HepG2 (cell line): ENCODE measurements around the gene IFNL1. TPM values are rescaled to one million over a fixed set of nuclear protein-coding genes. Genes with fewer than 3 reads are reported as not detected.
A peak's percentile ranks its signal among the peaks of the same experiment; 100 is the strongest.

Source experiments
- ATAC-seq: fragments of 200-7000 bp; cut with Tn5 transposase; 3 replicates; pipeline ENCODE4 v1.9.1; 2020; ENCODE audit warnings: mild to moderate bottlenecking, moderate library complexity
- BruUV-seq: library from RNA; stranded (reverse); fragments of 400-500 nt; replicated peaks from 2 replicates; lab custom pipeline; 2021; lab: Mats Ljungman, UMichigan
- CTCF ChIA-PET: fragments of 300-600 bp; formaldehyde crosslinking; extraction: SDS; loops from one replicate; lab custom pipeline; 2021; ENCODE audit warnings: low total read pairs, inconsistent platforms, low intra/inter-chr PET ratio; lab: Yijun Ruan, JAX
- POLR2A ChIA-PET: fragments of 350-600 bp; sonication (Branson Sonifier 250); formaldehyde crosslinking; loops from one replicate; lab custom pipeline; 2020; ENCODE audit warnings: antibody characterized with exemption, inconsistent platforms; lab: Yijun Ruan, JAX
- DNase-seq: peaks from one replicate; pipeline ENCODE4 v3.0.0-alpha.2; 2015; ENCODE audit warnings: low spot score
- FAIRE-seq: peaks from 3 replicates; lab custom pipeline; 2011; peaks lifted over from hg19 to GRCh38; lab: Jason Lieb, UNC
- H2AFZ ChIP-seq: one replicate; pipeline ENCODE4 v1.6.1; 2011; ENCODE audit warnings: low read length, inconsistent platforms
- H3K27ac ChIP-seq: fragments of 300-600 bp; 3 replicates; pipeline ENCODE4 v1.8.0; 2011; ENCODE audit warnings: mixed run types, mild to moderate bottlenecking, mixed read lengths, low read length, inconsistent platforms; ENCODE audit not compliant: insufficient read depth; ENCODE audit errors: extremely low read length
- H3K27me3 ChIP-seq, 2 experiments: fragments of 200-600 bp in 1 of 2; 2 replicates in 1 of 2; 3 replicates in 1 of 2; pipeline versions ENCODE4 v1.6.0 to v1.8.0; 2011; ENCODE audit warnings: low read length in 2 of 2, mild to moderate bottlenecking in 2 of 2, moderate library complexity in 2 of 2, inconsistent platforms in 1 of 2; ENCODE audit not compliant: insufficient read depth in 2 of 2, control insufficient read depth in 1 of 2
- H3K36me3 ChIP-seq, 2 experiments: fragments of 200-600 bp in 1 of 2; replicated peaks in 1 of 2; 2 replicates in 1 of 2; 3 replicates in 1 of 2; pipeline versions ENCODE4 v1.5.1 to v1.8.0; 2011; ENCODE audit warnings: low read length in 2 of 2, inconsistent platforms in 1 of 2; ENCODE audit not compliant: insufficient read depth in 2 of 2, control insufficient read depth in 1 of 2
- H3K4me1 ChIP-seq: 2 replicates; pipeline ENCODE4 v1.5.1; 2012; ENCODE audit warnings: low read length, inconsistent platforms; ENCODE audit not compliant: insufficient read depth
- H3K4me2 ChIP-seq: 2 replicates; pipeline ENCODE4 v1.6.0; 2011; ENCODE audit warnings: low read depth, low read length, inconsistent platforms
- H3K4me3 ChIP-seq, 3 experiments: fragments of 200-600 bp in 1 of 3; sonication (generic), shearing (Covaris generic) in 1 of 3; replicated peaks in 1 of 3; 2 replicates each; pipeline ENCODE4 v1.5.1; 2011 to 2016; ENCODE audit warnings: low read length in 3 of 3, inconsistent platforms in 2 of 3, low read depth in 2 of 3, mild to moderate bottlenecking in 2 of 3, control low read depth in 1 of 3, mixed read lengths in 1 of 3; ENCODE audit not compliant: insufficient read depth in 1 of 3
- H3K79me2 ChIP-seq: one replicate; pipeline ENCODE4 v1.6.1; 2011; ENCODE audit warnings: low read length, inconsistent platforms; ENCODE audit not compliant: insufficient read depth
- H3K9ac ChIP-seq: 2 replicates; pipeline ENCODE4 v1.6.0; 2011; ENCODE audit warnings: mild to moderate bottlenecking, low read depth, low read length, inconsistent platforms; ENCODE audit not compliant: insufficient read depth
- H3K9me3 ChIP-seq: 2 replicates; pipeline ENCODE4 v1.5.1; 2012; ENCODE audit warnings: mild to moderate bottlenecking, low read length
- H4K20me1 ChIP-seq: 2 replicates; pipeline ENCODE4 v1.6.0; 2011; ENCODE audit warnings: inconsistent platforms, mild to moderate bottlenecking, low read length, moderate library complexity; ENCODE audit not compliant: insufficient read depth
- ARID2 ChIP-seq: sonication (generic); formaldehyde crosslinking; IDR thresholded peaks from 2 replicates; pipeline ENCODE4 v1.8.1; 2022; ENCODE audit warnings: mild to moderate bottlenecking, missing genetic modification reagents, borderline replicate concordance
- CEBPB ChIP-seq: IDR thresholded peaks from 2 replicates; pipeline ENCODE4 v1.6.1; 2011; ENCODE audit warnings: low read depth, low read length, improper control_type of control experiment, borderline replicate concordance
- EP300 ChIP-seq, 3 experiments: sonication (generic) in 1 of 3; formaldehyde crosslinking in 1 of 3; IDR thresholded peaks; 2 replicates each; pipeline versions ENCODE4 v1.5.1 to v1.6.1; 2011 to 2020; ENCODE audit warnings: low read depth in 2 of 3, low read length in 2 of 3, borderline replicate concordance in 1 of 3, improper control_type of control experiment in 1 of 3, mild to moderate bottlenecking in 1 of 3, missing genetic modification reagents in 1 of 3, moderate library complexity in 1 of 3
- THYN1 ChIP-seq: sonication (generic); formaldehyde crosslinking; IDR thresholded peaks from 2 replicates; pipeline ENCODE4 v1.8.1; 2023; ENCODE audit warnings: low read depth, mild to moderate bottlenecking, moderate library complexity, missing genetic modification reagents, borderline replicate concordance
- ZNF205 ChIP-seq: IDR thresholded peaks from 2 replicates; pipeline ENCODE4 v1.6.1; 2018; ENCODE audit warnings: missing biosample characterization, missing genetic modification reagents
- ZNF253 ChIP-seq: sonication (generic); formaldehyde crosslinking; IDR thresholded peaks from 2 replicates; pipeline ENCODE4 v1.8.0; 2022; ENCODE audit warnings: mild to moderate bottlenecking, missing genetic modification reagents, borderline replicate concordance
- ZNF317 ChIP-seq: sonication (generic); formaldehyde crosslinking; IDR thresholded peaks from 2 replicates; pipeline ENCODE4 v1.5.0; 2020; ENCODE audit warnings: mild to moderate bottlenecking, missing genetic modification reagents
- WGBS: methylation state at CpG from one replicate; pipeline ENCODE4 v1.1.6; 2017; ENCODE audit warnings: low lambda C conversion rate; 5-methylcytosine and 5-hydroxymethylcytosine counted together
- in situ Hi-C: cut with HindIII; loops from 2 replicates; pipeline ENCODE4 v1.10.0; 2017; ENCODE audit warnings: low pct_unique_long_range_greater_than_20kb; ENCODE audit not compliant: extremely low pct_ligation_motif_present
- intact Hi-C: fragments of 100-400 bp; cut with micrococcal nuclease; formaldehyde crosslinking; loops from one replicate; pipeline ENCODE4 v1.10.0; 2022; ENCODE audit not compliant: unreplicated experiment
- polyA plus RNA-seq, 8 experiments: library from polyadenylated mRNA; depleted of rRNA in 3 of 8; stranded (reverse) in 7 of 8; unstranded in 1 of 8; fragments of >200 nt; fragmentation: Illumina TruSeq in 4 of 8; extraction: Trizol in 4 of 8; gene quantifications; 2 replicates each; pipeline versions ENCODE4 v1.2.1 to v1.2.3, GENCODE V29; 2011 to 2016; ENCODE audit warnings: low read depth in 4 of 8, missing spikeins in 1 of 8, mixed read lengths in 1 of 8; ENCODE audit not compliant: insufficient read depth in 1 of 8
- total RNA-seq, 5 experiments: library from RNA; depleted of rRNA; stranded (reverse); fragments of >200 nt; fragmentation: Illumina TruSeq; extraction: Trizol; gene quantifications; 2 replicates each; pipeline ENCODE4 v1.2.3, GENCODE V29; 2016; ENCODE audit warnings: low read depth in 1 of 5
- TF ChIP-seq, protein P1 (sequence below): sonication (generic); formaldehyde crosslinking; IDR thresholded peaks from 2 replicates; pipeline ENCODE4 v1.5.0; 2020; ENCODE audit warnings: missing genetic modification reagents
- TF ChIP-seq, protein P2 (sequence below): sonication (generic); formaldehyde crosslinking; IDR thresholded peaks from 2 replicates; pipeline ENCODE4 v1.4.0; 2020; ENCODE audit warnings: low read depth, mild to moderate bottlenecking, missing genetic modification reagents
- TF ChIP-seq, protein P3 (sequence below): IDR thresholded peaks from 2 replicates; pipeline ENCODE4 v1.6.1; 2016
- TF ChIP-seq, protein P4 (sequence below): sonication (generic); formaldehyde crosslinking; IDR thresholded peaks from 2 replicates; pipeline ENCODE4 v1.4.0; 2020; ENCODE audit warnings: missing genetic modification reagents, borderline replicate concordance

IFNL1 gene
- total and polyA plus RNA-seq, 2 of the 13 experiments (the other 11 are each of a cell fraction or from before 2014, with no cell fraction given) = not detected

DNA sequence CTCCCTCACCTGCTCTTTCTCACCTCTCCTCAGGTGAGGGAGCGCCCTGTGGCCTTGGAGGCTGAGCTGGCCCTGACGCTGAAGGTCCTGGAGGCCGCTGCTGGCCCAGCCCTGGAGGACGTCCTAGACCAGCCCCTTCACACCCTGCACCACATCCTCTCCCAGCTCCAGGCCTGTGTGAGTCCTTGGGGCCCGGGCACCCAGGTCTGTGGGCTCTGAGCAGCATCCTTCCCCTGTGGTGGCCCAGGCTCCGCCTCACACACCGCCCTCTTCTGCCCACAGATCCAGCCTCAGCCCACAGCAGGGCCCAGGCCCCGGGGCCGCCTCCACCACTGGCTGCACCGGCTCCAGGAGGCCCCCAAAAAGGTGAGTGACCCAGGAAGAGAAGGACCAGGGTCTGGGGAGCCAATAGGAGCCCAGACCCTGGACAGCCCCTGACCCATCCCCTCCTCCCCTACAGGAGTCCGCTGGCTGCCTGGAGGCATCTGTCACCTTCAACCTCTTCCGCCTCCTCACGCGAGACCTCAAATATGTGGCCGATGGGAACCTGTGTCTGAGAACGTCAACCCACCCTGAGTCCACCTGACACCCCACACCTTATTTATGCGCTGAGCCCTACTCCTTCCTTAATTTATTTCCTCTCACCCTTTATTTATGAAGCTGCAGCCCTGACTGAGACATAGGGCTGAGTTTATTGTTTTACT is 1.9 kb downstream of the IFNL1 start:
- in situ Hi-C loops = no loop called here
- ChIA-PET CTCF (no interaction called here), POLR2A (no interaction called here)
- ATAC-seq (peak; percentile 47), FAIRE-seq (no peak), DNase-seq (no peak)
- H3K27ac ChIP-seq = no peak overlapping the region
- 41% methylated on average over 9 of the region's 17 CpGs for WGBS
- no peak overlapping the region for H2AFZ ChIP-seq
- no peaks in the 10 kb centered on the region for H4K20me1 ChIP-seq
- BruUV-seq = no TSS peak
- H3K4me1 ChIP-seq = peaks cover 3% of the 10 kb centered on the region
- no peak overlapping the region for H3K9ac ChIP-seq
- no peaks in the 10 kb centered on the region for H3K9me3 ChIP-seq
- no peaks in the 10 kb centered on the region for H3K36me3 ChIP-seq
- no peaks in the 10 kb centered on the region for H3K79me2 ChIP-seq
- peaks cover 0 to 10% of the 10 kb centered on the region in 2 experiments; a peak in 2 of 5 replicates for H3K27me3 ChIP-seq
- intact Hi-C loops = no loop called here
- no peak overlapping the region for H3K4me3 ChIP-seq
- no peak overlapping the region for H3K4me2 ChIP-seq
- no peak for TF ChIP-seq ARID2 (CRISPR knock-in tag)
- TF ChIP-seq ZNF205 (CRISPR knock-in tag) = no peak
- TF ChIP-seq ZNF253 (CRISPR knock-in tag) = no peak
- no peak for TF ChIP-seq CEBPB
- TF ChIP-seq, protein P1, sequence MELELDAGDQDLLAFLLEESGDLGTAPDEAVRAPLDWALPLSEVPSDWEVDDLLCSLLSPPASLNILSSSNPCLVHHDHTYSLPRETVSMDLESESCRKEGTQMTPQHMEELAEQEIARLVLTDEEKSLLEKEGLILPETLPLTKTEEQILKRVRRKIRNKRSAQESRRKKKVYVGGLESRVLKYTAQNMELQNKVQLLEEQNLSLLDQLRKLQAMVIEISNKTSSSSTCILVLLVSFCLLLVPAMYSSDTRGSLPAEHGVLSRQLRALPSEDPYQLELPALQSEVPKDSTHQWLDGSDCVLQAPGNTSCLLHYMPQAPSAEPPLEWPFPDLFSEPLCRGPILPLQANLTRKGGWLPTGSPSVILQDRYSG (CRISPR knock-in tag) = no peak
- TF ChIP-seq, protein P2, sequence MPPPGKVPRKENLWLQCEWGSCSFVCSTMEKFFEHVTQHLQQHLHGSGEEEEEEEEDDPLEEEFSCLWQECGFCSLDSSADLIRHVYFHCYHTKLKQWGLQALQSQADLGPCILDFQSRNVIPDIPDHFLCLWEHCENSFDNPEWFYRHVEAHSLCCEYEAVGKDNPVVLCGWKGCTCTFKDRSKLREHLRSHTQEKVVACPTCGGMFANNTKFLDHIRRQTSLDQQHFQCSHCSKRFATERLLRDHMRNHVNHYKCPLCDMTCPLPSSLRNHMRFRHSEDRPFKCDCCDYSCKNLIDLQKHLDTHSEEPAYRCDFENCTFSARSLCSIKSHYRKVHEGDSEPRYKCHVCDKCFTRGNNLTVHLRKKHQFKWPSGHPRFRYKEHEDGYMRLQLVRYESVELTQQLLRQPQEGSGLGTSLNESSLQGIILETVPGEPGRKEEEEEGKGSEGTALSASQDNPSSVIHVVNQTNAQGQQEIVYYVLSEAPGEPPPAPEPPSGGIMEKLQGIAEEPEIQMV (CRISPR knock-in tag) = no peak
- TF ChIP-seq ZNF317 (CRISPR knock-in tag) = no peak
- TF ChIP-seq, protein P3, sequence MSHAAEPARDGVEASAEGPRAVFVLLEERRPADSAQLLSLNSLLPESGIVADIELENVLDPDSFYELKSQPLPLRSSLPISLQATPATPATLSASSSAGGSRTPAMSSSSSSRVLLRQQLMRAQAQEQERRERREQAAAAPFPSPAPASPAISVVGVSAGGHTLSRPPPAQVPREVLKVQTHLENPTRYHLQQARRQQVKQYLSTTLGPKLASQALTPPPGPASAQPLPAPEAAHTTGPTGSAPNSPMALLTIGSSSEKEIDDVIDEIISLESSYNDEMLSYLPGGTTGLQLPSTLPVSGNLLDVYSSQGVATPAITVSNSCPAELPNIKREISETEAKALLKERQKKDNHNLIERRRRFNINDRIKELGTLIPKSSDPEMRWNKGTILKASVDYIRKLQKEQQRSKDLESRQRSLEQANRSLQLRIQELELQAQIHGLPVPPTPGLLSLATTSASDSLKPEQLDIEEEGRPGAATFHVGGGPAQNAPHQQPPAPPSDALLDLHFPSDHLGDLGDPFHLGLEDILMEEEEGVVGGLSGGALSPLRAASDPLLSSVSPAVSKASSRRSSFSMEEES = no peak
- no peak for TF ChIP-seq THYN1 (CRISPR knock-in tag)
- no peak for TF ChIP-seq EP300 (IDR thresholded peaks at IDR 0.05; ENCODE audit: low read depth in 2 of 2, low read length in 2 of 2)
- TF ChIP-seq EP300 (CRISPR knock-in tag; IDR thresholded peaks at IDR 0.05; ENCODE audit: borderline replicate concordance) = no peak
- TF ChIP-seq, protein P4, sequence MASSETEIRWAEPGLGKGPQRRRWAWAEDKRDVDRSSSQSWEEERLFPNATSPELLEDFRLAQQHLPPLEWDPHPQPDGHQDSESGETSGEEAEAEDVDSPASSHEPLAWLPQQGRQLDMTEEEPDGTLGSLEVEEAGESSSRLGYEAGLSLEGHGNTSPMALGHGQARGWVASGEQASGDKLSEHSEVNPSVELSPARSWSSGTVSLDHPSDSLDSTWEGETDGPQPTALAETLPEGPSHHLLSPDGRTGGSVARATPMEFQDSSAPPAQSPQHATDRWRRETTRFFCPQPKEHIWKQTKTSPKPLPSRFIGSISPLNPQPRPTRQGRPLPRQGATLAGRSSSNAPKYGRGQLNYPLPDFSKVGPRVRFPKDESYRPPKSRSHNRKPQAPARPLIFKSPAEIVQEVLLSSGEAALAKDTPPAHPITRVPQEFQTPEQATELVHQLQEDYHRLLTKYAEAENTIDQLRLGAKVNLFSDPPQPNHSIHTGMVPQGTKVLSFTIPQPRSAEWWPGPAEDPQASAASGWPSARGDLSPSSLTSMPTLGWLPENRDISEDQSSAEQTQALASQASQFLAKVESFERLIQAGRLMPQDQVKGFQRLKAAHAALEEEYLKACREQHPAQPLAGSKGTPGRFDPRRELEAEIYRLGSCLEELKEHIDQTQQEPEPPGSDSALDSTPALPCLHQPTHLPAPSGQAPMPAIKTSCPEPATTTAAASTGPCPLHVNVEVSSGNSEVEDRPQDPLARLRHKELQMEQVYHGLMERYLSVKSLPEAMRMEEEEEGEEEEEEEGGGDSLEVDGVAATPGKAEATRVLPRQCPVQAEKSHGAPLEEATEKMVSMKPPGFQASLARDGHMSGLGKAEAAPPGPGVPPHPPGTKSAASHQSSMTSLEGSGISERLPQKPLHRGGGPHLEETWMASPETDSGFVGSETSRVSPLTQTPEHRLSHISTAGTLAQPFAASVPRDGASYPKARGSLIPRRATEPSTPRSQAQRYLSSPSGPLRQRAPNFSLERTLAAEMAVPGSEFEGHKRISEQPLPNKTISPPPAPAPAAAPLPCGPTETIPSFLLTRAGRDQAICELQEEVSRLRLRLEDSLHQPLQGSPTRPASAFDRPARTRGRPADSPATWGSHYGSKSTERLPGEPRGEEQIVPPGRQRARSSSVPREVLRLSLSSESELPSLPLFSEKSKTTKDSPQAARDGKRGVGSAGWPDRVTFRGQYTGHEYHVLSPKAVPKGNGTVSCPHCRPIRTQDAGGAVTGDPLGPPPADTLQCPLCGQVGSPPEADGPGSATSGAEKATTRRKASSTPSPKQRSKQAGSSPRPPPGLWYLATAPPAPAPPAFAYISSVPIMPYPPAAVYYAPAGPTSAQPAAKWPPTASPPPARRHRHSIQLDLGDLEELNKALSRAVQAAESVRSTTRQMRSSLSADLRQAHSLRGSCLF (CRISPR knock-in tag) = no peak
